ENCODE measurements around the gene PIGZ. TPM values are rescaled to one million over a fixed set of nuclear protein-coding genes. Genes with fewer than 3 reads are reported as not detected.
A peak's percentile ranks its signal among the peaks of the same experiment; 100 is the strongest.
"Not testable (repeated sequence)": the region's sequence is repeated elsewhere in the genome, so short reads cannot be mapped to it uniquely, and the experiment has no call there.

PIGZ gene
- total RNA-seq, 2 donors from 2014 or later: 63.7 to 126 TPM

DNA sequence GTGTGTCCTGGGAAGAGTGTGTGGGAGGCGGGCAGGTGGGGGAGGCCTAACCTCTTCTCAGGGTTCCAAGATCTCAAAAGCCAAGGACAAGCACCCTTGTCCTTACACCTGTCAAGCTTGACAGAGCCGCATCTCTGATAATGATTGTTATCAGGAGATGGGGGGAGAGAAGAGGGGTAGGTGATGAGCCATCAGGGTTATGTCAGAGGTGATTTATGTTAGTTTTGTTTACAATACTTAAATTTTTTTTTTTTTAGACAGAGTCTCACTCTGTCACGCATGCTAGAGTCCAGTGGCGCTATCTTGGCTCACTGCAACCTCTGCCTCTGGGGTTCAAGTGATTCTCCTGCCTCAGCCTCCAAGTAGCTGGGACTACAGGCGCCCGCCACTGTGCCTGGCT, 18.9 kb downstream of the PIGZ start:
- Histone ChIP-seq H3K27ac (no peak overlapping the region), H3K4me3 (no peak overlapping the region), H3K36me3 (no peaks in the 10 kb centered on the region), H3K27me3 (no peaks in the 10 kb centered on the region), H3K9me3 (no peaks in the 10 kb centered on the region), H3K9ac (ENCODE audit: low read depth in 2 of 2, low read length in 2 of 2) (no peak overlapping the region), H3K4me1 (no peaks in the 10 kb centered on the region)
- no peak for DNase-seq
- intact Hi-C loops (cut with DNase I): no loop called here
- TF ChIP-seq, protein P1, sequence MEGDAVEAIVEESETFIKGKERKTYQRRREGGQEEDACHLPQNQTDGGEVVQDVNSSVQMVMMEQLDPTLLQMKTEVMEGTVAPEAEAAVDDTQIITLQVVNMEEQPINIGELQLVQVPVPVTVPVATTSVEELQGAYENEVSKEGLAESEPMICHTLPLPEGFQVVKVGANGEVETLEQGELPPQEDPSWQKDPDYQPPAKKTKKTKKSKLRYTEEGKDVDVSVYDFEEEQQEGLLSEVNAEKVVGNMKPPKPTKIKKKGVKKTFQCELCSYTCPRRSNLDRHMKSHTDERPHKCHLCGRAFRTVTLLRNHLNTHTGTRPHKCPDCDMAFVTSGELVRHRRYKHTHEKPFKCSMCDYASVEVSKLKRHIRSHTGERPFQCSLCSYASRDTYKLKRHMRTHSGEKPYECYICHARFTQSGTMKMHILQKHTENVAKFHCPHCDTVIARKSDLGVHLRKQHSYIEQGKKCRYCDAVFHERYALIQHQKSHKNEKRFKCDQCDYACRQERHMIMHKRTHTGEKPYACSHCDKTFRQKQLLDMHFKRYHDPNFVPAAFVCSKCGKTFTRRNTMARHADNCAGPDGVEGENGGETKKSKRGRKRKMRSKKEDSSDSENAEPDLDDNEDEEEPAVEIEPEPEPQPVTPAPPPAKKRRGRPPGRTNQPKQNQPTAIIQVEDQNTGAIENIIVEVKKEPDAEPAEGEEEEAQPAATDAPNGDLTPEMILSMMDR (IDR thresholded peaks at IDR 0.05): no peak

DNA sequence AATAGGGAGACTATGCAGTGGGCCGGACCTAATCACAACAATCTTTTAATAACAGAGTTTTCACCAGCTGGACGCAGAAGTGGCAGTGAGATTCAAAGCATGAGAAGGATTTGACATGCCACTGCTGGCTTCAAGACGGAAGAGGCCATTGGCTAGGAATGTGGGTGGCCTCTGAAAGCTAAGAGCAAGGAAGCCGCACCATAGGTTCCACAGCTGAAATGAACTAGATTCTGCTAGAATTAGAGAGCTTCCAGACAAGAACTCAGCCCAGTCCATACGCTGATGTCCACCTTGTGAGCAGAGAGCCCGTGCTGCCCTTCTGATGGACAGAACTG, 19.4 kb downstream of the PIGZ start:
- H3K4me3 ChIP-seq: no peak overlapping the region
- no peaks in the 10 kb centered on the region for H3K27me3 ChIP-seq
- TF ChIP-seq, protein P1 (IDR thresholded peaks at IDR 0.05): no peak
- no peaks in the 10 kb centered on the region for H3K4me1 ChIP-seq
- DNase-seq: no peak
- intact Hi-C loops (cut with DNase I): no loop called here
- H3K9ac ChIP-seq (ENCODE audit: low read depth in 2 of 2, low read length in 2 of 2): no peak overlapping the region
- no peaks in the 10 kb centered on the region for H3K9me3 ChIP-seq
- H3K27ac ChIP-seq: no peak overlapping the region
- H3K36me3 ChIP-seq: no peaks in the 10 kb centered on the region

DNA sequence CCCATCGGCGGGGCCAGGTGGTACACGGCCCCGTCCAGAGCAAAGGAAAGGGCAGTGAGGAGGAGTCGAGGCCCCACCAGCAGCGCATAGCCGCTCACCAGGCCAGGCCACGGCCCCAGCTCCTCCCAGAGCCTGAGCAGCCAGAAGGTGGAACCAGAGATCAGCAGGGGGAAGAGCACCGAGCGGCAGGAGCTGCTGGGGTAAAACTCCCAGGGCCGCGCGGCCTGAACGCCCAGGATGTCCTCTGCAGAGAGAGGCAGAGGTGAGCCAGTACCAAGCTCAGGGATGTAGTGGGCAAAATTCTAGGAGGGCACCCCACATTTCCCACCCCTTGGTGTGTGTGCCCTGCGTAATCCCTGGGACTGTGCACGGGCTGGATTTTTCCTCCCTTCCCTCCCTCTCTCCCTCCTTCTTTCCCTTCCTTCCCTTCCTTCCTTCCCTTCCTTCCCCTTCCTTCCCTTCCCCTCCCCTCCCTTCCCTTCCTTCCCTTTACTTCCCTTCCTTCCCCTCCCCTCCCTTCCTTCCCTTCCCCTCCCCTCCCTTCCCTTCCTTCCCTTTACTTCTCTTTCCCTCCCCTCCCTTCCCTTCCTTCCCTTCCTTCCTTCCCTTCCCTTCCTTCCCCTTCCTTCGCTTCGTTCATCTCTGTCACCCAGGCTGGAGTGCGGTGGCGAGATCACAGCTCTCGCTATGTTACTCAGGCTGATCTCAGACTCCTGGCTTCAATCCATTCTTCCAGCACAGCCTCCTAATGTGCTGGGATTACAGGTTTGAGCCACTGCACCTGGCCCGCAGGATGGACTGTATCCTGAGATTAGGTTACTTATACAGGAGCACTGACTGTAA, 20.0 kb downstream of the PIGZ start:
- Histone ChIP-seq H3K27ac (no peak overlapping the region), H3K9me3 (no peaks in the 10 kb centered on the region), H3K4me1 (peaks cover 3% of the 10 kb centered on the region), H3K36me3 (no peaks in the 10 kb centered on the region), H3K4me3 (no peak overlapping the region), H3K9ac (ENCODE audit: low read depth in 2 of 2, low read length in 2 of 2) (no peak overlapping the region), H3K27me3 (no peaks in the 10 kb centered on the region)
- intact Hi-C loops (cut with DNase I): no loop called here
- TF ChIP-seq, protein P1 (IDR thresholded peaks at IDR 0.05): no peak
- DNase-seq: no peak

DNA sequence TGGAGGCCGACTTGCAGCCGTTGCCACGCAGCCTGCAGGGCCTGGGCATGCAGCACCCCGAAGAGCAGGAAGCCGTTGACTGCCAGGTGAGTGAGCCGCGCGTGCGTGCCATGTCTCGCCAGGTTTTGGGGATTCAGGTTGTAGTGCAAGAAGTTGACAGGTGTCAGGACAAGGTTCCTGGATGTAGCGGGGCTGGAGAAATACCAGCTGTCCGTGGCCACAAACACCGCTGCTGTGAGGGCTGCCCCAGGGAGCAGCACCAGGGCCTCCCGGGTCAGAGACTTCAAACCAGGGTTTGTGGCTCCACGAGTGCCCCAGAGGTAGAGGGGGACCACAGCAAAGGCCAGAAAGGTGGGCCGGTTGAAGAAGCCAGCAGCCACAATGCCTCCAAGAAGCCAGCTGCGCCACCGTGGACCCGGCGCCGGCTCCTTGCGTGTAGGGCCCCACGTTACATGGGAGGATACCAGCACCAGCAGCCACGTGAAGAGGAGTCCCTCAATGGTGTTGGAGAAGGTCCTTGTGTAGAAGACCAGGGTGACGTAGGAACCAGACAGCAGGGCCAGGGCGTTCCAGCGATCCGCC, 20.7 kb downstream of the PIGZ start:
- no peak overlapping the region for H3K4me3 ChIP-seq
- peaks cover 8% of the 10 kb centered on the region for H3K4me1 ChIP-seq
- H3K27ac ChIP-seq: no peak overlapping the region
- intact Hi-C loops (cut with DNase I): no loop called here
- no peaks in the 10 kb centered on the region for H3K36me3 ChIP-seq
- H3K9ac ChIP-seq (ENCODE audit: low read depth in 2 of 2, low read length in 2 of 2): no peak overlapping the region
- TF ChIP-seq, protein P1 (IDR thresholded peaks at IDR 0.05): no peak
- DNase-seq: no peak
- H3K9me3 ChIP-seq: no peaks in the 10 kb centered on the region
- no peaks in the 10 kb centered on the region for H3K27me3 ChIP-seq

DNA sequence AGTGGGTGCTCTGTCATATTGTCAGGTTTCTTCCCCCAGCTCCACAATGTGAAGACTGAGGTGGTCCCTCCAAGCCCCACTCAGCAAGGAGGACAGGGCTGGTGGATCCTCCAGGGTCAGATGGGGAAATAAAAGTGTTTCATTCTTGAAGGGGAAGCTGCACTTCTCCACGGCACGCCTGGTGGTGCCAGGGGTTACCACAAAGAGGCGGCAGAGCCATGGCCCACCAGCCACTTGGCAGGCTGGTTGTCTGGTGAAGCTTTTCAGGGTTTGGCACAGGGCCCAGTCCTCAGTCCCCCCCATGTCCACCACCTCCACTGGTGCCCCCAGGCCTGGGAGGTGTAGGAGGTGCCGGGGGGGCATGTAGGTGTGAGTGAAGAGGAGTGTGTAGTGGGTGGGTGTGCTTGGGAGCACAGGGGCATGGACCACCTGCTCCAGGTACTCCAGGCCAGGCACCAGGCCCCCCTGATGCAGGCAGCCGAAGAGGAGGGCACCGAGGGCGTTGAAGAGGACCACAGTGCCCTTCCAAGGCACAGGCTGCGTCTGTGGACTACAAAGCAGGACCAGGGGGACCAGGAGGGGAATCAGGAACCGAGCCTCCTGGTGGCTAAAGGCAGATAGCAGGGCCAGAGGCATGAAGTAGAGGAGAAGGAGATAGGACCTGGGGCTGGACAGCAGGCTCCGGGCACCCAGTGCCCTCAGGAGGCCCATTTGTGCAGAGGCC, 21.3 kb downstream of the PIGZ start:
- no peak for DNase-seq
- Histone ChIP-seq H3K4me3 (no peak overlapping the region), H3K9me3 (no peaks in the 10 kb centered on the region), H3K36me3 (no peaks in the 10 kb centered on the region), H3K27ac (no peak overlapping the region), H3K4me1 (peaks cover 8% of the 10 kb centered on the region), H3K9ac (ENCODE audit: low read depth in 2 of 2, low read length in 2 of 2) (no peak overlapping the region), H3K27me3 (no peaks in the 10 kb centered on the region)
- TF ChIP-seq, protein P1 (IDR thresholded peaks at IDR 0.05): no peak
- intact Hi-C loops (cut with DNase I): no loop called here

DNA sequence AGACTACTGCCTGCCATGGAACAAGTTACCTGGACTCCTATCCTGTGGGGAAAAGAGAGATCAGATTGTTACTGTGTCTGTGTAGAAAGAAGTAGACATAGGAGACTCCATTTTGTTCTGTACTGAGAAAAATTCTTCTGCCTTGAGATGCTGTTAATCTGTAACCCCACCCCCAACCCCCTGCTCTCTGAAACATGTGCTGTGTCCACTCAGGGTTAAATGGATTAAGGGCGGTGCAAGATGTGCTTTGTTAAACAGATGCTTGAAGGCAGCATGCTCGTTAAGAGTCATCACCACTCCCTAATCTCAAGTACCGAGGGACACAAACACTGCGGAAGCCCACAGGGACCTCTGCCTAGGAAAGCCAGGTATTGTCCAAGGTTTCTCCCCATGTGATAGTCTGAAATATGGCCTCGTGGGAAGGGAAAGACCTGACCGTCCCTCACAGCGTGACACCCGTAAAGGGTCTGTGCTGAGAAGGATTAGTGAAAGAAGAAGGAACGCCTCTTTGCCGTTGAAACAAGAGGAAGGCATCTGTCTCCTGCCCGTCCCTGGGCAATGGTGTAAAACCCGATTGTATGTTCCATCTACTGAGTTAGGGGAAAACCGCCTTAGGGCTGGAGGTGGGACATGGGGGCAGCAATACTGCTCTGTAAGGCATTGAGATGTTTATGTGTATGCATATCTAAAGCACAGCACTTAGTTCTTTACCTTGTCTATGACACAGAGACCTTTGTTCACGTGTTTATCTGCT, 24.4 kb downstream of the PIGZ start:
- H3K4me3 ChIP-seq; DNase-seq; H3K9ac ChIP-seq (ENCODE audit: low read depth in 2 of 2, low read length in 2 of 2); H3K27me3 ChIP-seq; H3K36me3 ChIP-seq; H3K9me3 ChIP-seq; intact Hi-C loops (cut with DNase I); H3K4me1 ChIP-seq: not testable (repeated sequence)
- peak overlapping the region; percentile 97 for H3K27ac ChIP-seq
